ENCODE results near the gene CCDC12. TPM values are rescaled to one million over a fixed set of nuclear protein-coding genes. Genes with fewer than 3 reads are reported as not detected.
A peak's percentile ranks its signal among the peaks of the same experiment; 100 is the strongest.

The CCDC12 gene
- total RNA-seq, 1 donor from 2014 or later, result 17.9 TPM

DNA sequence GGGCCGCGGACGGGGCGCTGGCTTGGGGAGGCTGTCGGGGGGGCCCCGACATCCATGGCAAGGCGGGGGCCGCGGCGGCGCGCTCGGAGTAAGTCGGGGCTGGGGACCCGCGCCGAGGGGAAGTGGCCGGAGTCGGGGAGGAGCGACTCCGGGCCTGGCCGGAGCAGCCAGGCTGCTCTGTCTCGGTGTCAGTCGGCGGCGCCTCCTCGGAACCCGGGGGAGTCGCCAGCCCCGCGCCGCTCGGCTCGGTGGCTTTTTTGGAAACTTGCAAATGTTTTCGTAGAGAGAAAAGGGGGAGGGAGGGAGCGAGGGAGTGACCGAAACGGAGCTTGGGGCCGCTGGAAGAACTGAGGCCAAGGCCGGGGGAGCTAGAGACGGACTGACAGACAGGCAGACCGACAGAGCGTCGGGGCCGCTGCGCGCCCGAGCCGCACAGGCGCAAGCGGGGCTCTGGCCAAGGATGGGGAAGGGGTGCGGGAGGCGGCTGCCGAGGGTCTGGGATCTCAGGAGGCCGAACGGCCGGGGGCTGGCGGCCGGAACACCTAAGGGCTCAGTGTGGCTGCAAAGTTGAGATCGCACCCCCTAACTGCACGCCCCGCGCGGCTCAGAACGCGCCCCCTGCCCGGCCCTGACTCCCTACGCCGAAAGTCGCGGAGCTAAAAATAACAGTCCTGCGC, 94.0 kb downstream of the CCDC12 start:
- H3K27ac ChIP-seq, result no peak overlapping the region
- DNase-seq (ENCODE audit: low spot score), result peak; percentile 62
- no peak overlapping the region for H3K27ac Mint-ChIP-seq
- H3K4me1 ChIP-seq, result peaks cover 19% of the 10 kb centered on the region
- H3K36me3 Mint-ChIP-seq, result no peaks in the 10 kb centered on the region
- H3K4me3 ChIP-seq, result peak overlapping the region; percentile 58
- H2AFZ ChIP-seq (replicated peaks), result peak overlapping the region; percentile 85
- H4K20me1 ChIP-seq (ENCODE audit: low read depth), result peaks cover 37% of the 10 kb centered on the region
- no peaks in the 10 kb centered on the region for H3K36me3 ChIP-seq
- peaks cover 34% of the 10 kb centered on the region for H3K27me3 Mint-ChIP-seq (ENCODE audit: insufficient read depth, low read depth)
- H3K4me1 Mint-ChIP-seq, result peaks cover 23% of the 10 kb centered on the region
- H3K9ac ChIP-seq, result no peak overlapping the region
- H3K9me3 Mint-ChIP-seq, result no peaks in the 10 kb centered on the region
- peaks cover 22% of the 10 kb centered on the region for H3F3A ChIP-seq (ENCODE audit: low read depth)
- peak overlapping the region; percentile 88 for H3K4me3 Mint-ChIP-seq
- peak overlapping the region; percentile 89 for H3K4me2 ChIP-seq
- TF ChIP-seq, protein P1, sequence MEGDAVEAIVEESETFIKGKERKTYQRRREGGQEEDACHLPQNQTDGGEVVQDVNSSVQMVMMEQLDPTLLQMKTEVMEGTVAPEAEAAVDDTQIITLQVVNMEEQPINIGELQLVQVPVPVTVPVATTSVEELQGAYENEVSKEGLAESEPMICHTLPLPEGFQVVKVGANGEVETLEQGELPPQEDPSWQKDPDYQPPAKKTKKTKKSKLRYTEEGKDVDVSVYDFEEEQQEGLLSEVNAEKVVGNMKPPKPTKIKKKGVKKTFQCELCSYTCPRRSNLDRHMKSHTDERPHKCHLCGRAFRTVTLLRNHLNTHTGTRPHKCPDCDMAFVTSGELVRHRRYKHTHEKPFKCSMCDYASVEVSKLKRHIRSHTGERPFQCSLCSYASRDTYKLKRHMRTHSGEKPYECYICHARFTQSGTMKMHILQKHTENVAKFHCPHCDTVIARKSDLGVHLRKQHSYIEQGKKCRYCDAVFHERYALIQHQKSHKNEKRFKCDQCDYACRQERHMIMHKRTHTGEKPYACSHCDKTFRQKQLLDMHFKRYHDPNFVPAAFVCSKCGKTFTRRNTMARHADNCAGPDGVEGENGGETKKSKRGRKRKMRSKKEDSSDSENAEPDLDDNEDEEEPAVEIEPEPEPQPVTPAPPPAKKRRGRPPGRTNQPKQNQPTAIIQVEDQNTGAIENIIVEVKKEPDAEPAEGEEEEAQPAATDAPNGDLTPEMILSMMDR (IDR thresholded peaks at IDR 0.05), result no peak
- TF ChIP-seq EZH2phosphoT487 (IDR thresholded peaks at IDR 0.05) (peak; percentile 59), EZH2 (IDR thresholded peaks at IDR 0.05) (peak; percentile 59)
- H3K9me3 ChIP-seq (ENCODE audit: low read depth), result no peaks in the 10 kb centered on the region
- H3K79me2 ChIP-seq (ENCODE audit: low read depth), result no peaks in the 10 kb centered on the region
- H3K27me3 ChIP-seq, result peaks cover 88% of the 10 kb centered on the region

DNA sequence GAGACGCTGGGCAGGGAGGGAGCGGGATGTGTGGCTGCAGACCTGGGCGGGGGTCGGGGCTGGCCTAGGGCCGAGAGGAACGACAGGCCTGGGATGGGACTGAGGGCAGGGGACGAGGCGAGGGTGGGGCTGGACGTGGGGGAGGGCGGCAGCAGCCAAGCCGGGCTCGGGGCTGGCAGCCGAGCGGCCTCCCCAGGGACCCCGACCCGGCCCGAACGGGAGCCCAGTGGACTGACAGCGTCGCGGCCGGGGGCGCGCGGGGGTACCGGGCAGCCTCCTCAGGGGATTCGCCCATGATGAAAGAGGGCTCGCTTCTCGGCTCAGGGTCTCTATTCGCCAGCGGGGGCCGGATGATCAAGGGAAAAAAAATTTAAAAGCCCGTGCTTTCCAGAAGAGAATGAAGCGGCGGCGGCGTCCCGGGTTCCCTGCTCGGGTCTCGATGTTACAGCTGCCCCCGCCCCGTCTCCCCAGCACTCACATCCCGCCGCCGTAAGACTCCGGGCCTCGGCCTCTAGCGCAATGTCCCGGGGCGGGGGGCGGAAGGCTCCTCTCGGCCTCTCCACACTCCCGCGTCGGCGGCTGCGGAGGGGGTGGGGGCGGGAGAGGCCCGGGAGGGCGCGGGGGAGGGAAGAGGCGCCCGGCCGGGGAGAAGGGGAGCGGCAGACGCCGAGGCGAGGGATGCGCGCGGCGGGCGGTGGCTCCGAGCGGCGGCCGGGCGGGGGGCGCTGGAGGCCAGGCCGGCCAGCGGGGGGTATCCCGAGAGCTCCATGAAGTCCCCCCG, 94.8 kb downstream of the CCDC12 start:
- DNase-seq (ENCODE audit: low spot score), result peak; percentile 72
- H3K9ac ChIP-seq, result no peak overlapping the region
- peaks cover 37% of the 10 kb centered on the region for H4K20me1 ChIP-seq (ENCODE audit: low read depth)
- peak; percentile 81 for TF ChIP-seq EZH2phosphoT487 (IDR thresholded peaks at IDR 0.05)
- peak; percentile 81 for TF ChIP-seq EZH2 (IDR thresholded peaks at IDR 0.05)
- TF ChIP-seq, protein P1 (IDR thresholded peaks at IDR 0.05), result no peak
- H3K4me1 ChIP-seq, result peaks cover 19% of the 10 kb centered on the region
- H3K27ac ChIP-seq, result no peak overlapping the region
- Mint-ChIP-seq H3K4me3 (peak overlapping the region; percentile 84), H3K4me1 (peaks cover 23% of the 10 kb centered on the region), H3K36me3 (no peaks in the 10 kb centered on the region), H3K27me3 (ENCODE audit: insufficient read depth, low read depth) (peaks cover 34% of the 10 kb centered on the region), H3K27ac (no peak overlapping the region), H3K9me3 (no peaks in the 10 kb centered on the region)
- H3K4me3 ChIP-seq, result peak overlapping the region; percentile 58
- H3K9me3 ChIP-seq (ENCODE audit: low read depth), result no peaks in the 10 kb centered on the region
- H2AFZ ChIP-seq (replicated peaks), result peak overlapping the region; percentile 85
- no peaks in the 10 kb centered on the region for H3K79me2 ChIP-seq (ENCODE audit: low read depth)
- peak overlapping the region; percentile 89 for H3K4me2 ChIP-seq
- H3K27me3 ChIP-seq, result peaks cover 80% of the 10 kb centered on the region
- H3F3A ChIP-seq (ENCODE audit: low read depth), result peaks cover 22% of the 10 kb centered on the region
- H3K36me3 ChIP-seq, result no peaks in the 10 kb centered on the region

DNA sequence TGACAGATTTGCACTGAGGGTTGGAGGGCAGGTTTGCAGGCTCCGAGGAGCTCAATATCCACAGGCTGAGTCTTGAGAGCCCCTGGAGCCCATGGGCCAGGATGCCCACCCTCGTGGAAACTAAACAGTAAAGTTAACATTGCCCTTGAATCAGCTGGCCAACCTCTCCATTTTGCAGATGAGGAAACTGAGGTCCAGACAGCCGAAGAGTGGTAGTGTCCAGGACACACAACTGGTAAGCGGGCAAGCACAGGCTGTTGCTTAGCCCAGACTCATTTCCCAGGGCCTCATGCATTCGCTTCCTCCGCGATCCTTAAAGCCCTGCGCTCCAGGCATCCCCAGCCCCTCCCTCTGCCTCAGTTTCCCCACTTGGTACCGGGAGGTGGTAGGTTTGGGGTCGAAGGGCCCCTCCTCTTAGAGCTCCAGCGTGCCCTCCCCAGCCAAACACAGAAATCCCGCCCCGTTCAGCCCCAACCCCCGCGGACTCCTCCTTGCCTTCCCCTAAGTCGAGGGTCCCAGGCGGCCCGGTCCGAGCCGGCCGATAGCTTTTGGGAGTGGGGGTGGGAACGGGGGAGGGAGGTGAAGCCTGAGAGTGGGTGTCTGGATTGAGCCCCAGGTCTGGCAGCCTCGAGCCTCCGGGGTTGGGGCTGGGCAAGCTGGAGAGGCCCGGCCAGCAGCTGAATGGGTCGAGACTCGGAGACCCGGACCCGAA, 95.5 kb downstream of the CCDC12 start:
- Histone ChIP-seq H3K9ac (no peak overlapping the region), H3K27ac (no peak overlapping the region), H3F3A (ENCODE audit: low read depth) (peaks cover 22% of the 10 kb centered on the region), H3K4me3 (peak overlapping the region; percentile 58), H3K9me3 (ENCODE audit: low read depth) (no peaks in the 10 kb centered on the region), H3K27me3 (peaks cover 73% of the 10 kb centered on the region), H3K4me2 (peak overlapping the region; percentile 89), H3K79me2 (ENCODE audit: low read depth) (no peaks in the 10 kb centered on the region), H3K36me3 (no peaks in the 10 kb centered on the region), H4K20me1 (ENCODE audit: low read depth) (peaks cover 37% of the 10 kb centered on the region), H3K4me1 (peaks cover 19% of the 10 kb centered on the region), H2AFZ (replicated peaks) (peak overlapping the region; percentile 85)
- Mint-ChIP-seq H3K4me3 (peak overlapping the region; percentile 73), H3K9me3 (no peaks in the 10 kb centered on the region), H3K27ac (no peak overlapping the region), H3K4me1 (peaks cover 23% of the 10 kb centered on the region), H3K27me3 (ENCODE audit: insufficient read depth, low read depth) (peaks cover 34% of the 10 kb centered on the region), H3K36me3 (no peaks in the 10 kb centered on the region)
- TF ChIP-seq EZH2 (IDR thresholded peaks at IDR 0.05), result peak; percentile 71
- TF ChIP-seq, protein P1 (IDR thresholded peaks at IDR 0.05), result no peak
- DNase-seq (ENCODE audit: low spot score), result no peak
